GM06990 (cell line): ENCODE results near the gene SCRN1.

Experiments used
- DNase-seq: peaks from one replicate; pipeline ENCODE4 v3.0.0-alpha.2; 2011; ENCODE audit not compliant: insufficient read length; ENCODE audit errors: extremely low read depth
- H3K27me3 ChIP-seq: replicated peaks from 2 replicates; pipeline ENCODE4 v1.6.0; 2011; ENCODE audit warnings: low read length; ENCODE audit not compliant: control insufficient read depth, insufficient read depth
- H3K36me3 ChIP-seq: 2 replicates; pipeline ENCODE4 v1.5.1; 2011; ENCODE audit warnings: low read length; ENCODE audit not compliant: control insufficient read depth, insufficient read depth
- H3K4me3 ChIP-seq: replicated peaks from 2 replicates; pipeline ENCODE4 v1.5.1; 2011; ENCODE audit warnings: low read depth, mild to moderate bottlenecking, control low read depth, low read length
- CTCF ChIP-seq: IDR thresholded peaks from 2 replicates; pipeline ENCODE4 v1.5.1; 2011; ENCODE audit warnings: low read length, control low read depth, mild to moderate bottlenecking, inconsistent platforms; ENCODE audit not compliant: insufficient read depth, poor library complexity, severe bottlenecking

The SCRN1 gene

GRCh38 chr7:30019387-30019786, 29.8 kb upstream of the SCRN1 start:
- H3K27me3 ChIP-seq: no peaks in the 10 kb centered on the region
- peaks cover 3% of the 10 kb centered on the region for H3K36me3 ChIP-seq
- H3K4me3 ChIP-seq: no peak overlapping the region
- TF ChIP-seq CTCF: no peak
- DNase-seq: no peak

- Histone ChIP-seq H3K27me3 (no peaks in the 10 kb centered on the region), H3K4me3 (no peak overlapping the region), H3K36me3 (peaks cover 5% of the 10 kb centered on the region)
- no peak for TF ChIP-seq CTCF
- DNase-seq: no peak
These were observed 28.9 kb upstream of the SCRN1 start for GRCh38 chr7:30018451-30018850.

- H3K27me3 ChIP-seq: no peaks in the 10 kb centered on the region
- peaks cover 2% of the 10 kb centered on the region for H3K36me3 ChIP-seq
- no peak for TF ChIP-seq CTCF
- no peak for DNase-seq
- no peak overlapping the region for H3K4me3 ChIP-seq
These were observed 23.2 kb upstream of the SCRN1 start for GRCh38 chr7:30012757-30013156.

- Histone ChIP-seq H3K4me3 (no peak overlapping the region), H3K27me3 (no peaks in the 10 kb centered on the region), H3K36me3 (peaks cover 2% of the 10 kb centered on the region; the same call in 1 of the 2 replicates)
- TF ChIP-seq CTCF: no peak
- DNase-seq: no peak
These were observed 20.4 kb upstream of the SCRN1 start for GRCh38 chr7:30010021-30010420.

- H3K27me3 ChIP-seq: no peaks in the 10 kb centered on the region
- H3K4me3 ChIP-seq: no peak overlapping the region
- no peak for TF ChIP-seq CTCF
- no peaks in the 10 kb centered on the region for H3K36me3 ChIP-seq
- DNase-seq: no peak
These were observed 15.9 kb upstream of the SCRN1 start for GRCh38 chr7:30005464-30005863.

- TF ChIP-seq CTCF: no peak
- Histone ChIP-seq H3K27me3 (no peaks in the 10 kb centered on the region), H3K36me3 (no peaks in the 10 kb centered on the region), H3K4me3 (no peak overlapping the region)
- DNase-seq: no peak
These were observed 13.5 kb upstream of the SCRN1 start for GRCh38 chr7:30003098-30003497.
